ENCODE measurements around the gene GFM1. TPM values are rescaled to one million over a fixed set of nuclear protein-coding genes. Genes with fewer than 3 reads are reported as not detected.

Gene GFM1
- 25.8 and 52.0 TPM in 2 replicates for total RNA-seq (ENCODE audit: low replicate concordance)

- H3K79me2 ChIP-seq (ENCODE audit: low read depth), result peaks cover 22% of the 10 kb centered on the region
- H3K9me3 ChIP-seq (ENCODE audit: low read depth), result no peaks in the 10 kb centered on the region
- no peaks in the 10 kb centered on the region for H3K9me3 Mint-ChIP-seq
- peak within 1 kb of the TSS; percentile 77 for H3K4me2 ChIP-seq
- peak; percentile 94 for DNase-seq (ENCODE audit: low spot score)
- peaks cover 6% of the 10 kb centered on the region for H3K27me3 Mint-ChIP-seq (ENCODE audit: insufficient read depth, low read depth)
- H3K27ac Mint-ChIP-seq, result peak within 1 kb of the TSS; percentile 3
- peak within 1 kb of the TSS; percentile 94 for H3K4me3 Mint-ChIP-seq
- no peaks in the 10 kb centered on the region for H3K27me3 ChIP-seq
- H3K27ac ChIP-seq, result no peak within 1 kb of the TSS
- no peaks in the 10 kb centered on the region for H3K36me3 ChIP-seq
- H3F3A ChIP-seq (ENCODE audit: low read depth), result no peaks in the 10 kb centered on the region
- peaks cover 2% of the 10 kb centered on the region for H3K36me3 Mint-ChIP-seq
- H3K4me1 ChIP-seq, result no peaks in the 10 kb centered on the region
- peaks cover 9% of the 10 kb centered on the region for H3K4me1 Mint-ChIP-seq
- H3K9ac ChIP-seq, result peak within 1 kb of the TSS; percentile 60
- TF ChIP-seq EZH2 (IDR thresholded peaks at IDR 0.05), result no peak
- TF ChIP-seq, protein P1, sequence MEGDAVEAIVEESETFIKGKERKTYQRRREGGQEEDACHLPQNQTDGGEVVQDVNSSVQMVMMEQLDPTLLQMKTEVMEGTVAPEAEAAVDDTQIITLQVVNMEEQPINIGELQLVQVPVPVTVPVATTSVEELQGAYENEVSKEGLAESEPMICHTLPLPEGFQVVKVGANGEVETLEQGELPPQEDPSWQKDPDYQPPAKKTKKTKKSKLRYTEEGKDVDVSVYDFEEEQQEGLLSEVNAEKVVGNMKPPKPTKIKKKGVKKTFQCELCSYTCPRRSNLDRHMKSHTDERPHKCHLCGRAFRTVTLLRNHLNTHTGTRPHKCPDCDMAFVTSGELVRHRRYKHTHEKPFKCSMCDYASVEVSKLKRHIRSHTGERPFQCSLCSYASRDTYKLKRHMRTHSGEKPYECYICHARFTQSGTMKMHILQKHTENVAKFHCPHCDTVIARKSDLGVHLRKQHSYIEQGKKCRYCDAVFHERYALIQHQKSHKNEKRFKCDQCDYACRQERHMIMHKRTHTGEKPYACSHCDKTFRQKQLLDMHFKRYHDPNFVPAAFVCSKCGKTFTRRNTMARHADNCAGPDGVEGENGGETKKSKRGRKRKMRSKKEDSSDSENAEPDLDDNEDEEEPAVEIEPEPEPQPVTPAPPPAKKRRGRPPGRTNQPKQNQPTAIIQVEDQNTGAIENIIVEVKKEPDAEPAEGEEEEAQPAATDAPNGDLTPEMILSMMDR (IDR thresholded peaks at IDR 0.05), result peak; percentile 78
- H2AFZ ChIP-seq (replicated peaks), result peak within 1 kb of the TSS; percentile 97
- H3K4me3 ChIP-seq, result peak within 1 kb of the TSS; percentile 93
- no peaks in the 10 kb centered on the region for H4K20me1 ChIP-seq (ENCODE audit: low read depth)
Observed at GRCh38 chr3:158644345-158644908, at the start of gene GFM1. Gene GFM1, plus strand, starts transcription at chr3:158644527. Its CDS starts 108 bp downstream, at chr3:158644635.

DNA sequence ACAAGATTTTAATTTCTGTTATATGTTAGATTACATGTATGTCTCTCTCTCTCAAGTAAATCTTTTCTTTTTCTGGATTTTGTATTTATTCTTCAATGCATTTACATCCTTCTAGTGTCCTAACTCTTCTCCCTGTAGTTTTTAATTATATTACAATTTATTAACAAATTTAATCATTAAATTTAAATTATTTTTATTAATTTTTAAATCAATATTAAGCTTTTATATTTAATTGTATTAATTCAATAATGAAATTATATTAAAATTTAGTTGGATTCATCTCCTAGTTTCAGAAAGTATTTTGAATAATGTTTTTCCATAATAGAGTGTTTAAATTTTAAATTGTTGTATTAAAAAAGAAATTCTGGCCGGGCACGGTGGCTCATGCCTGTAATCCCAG, 43.5 kb upstream of the GFM1 start:
- Histone ChIP-seq H3K9ac (no peak overlapping the region), H3F3A (ENCODE audit: low read depth) (no peaks in the 10 kb centered on the region), H3K4me3 (no peak overlapping the region), H3K9me3 (ENCODE audit: low read depth) (no peaks in the 10 kb centered on the region), H3K4me1 (no peaks in the 10 kb centered on the region), H3K27ac (no peak overlapping the region), H3K79me2 (ENCODE audit: low read depth) (no peaks in the 10 kb centered on the region), H4K20me1 (ENCODE audit: low read depth) (no peaks in the 10 kb centered on the region), H3K4me2 (no peak overlapping the region), H3K36me3 (no peaks in the 10 kb centered on the region), H3K27me3 (no peaks in the 10 kb centered on the region), H2AFZ (replicated peaks) (no peak overlapping the region)
- H3K4me3 Mint-ChIP-seq, result no peak overlapping the region
- no peaks in the 10 kb centered on the region for H3K27me3 Mint-ChIP-seq (ENCODE audit: insufficient read depth, low read depth)
- H3K4me1 Mint-ChIP-seq, result no peaks in the 10 kb centered on the region
- H3K36me3 Mint-ChIP-seq, result peaks cover 6% of the 10 kb centered on the region
- TF ChIP-seq EZH2 (IDR thresholded peaks at IDR 0.05), result no peak
- TF ChIP-seq, protein P1 (IDR thresholded peaks at IDR 0.05), result no peak
- no peak for TF ChIP-seq EZH2phosphoT487 (IDR thresholded peaks at IDR 0.05)
- no peaks in the 10 kb centered on the region for H3K9me3 Mint-ChIP-seq
- DNase-seq (ENCODE audit: low spot score), result no peak
- H3K27ac Mint-ChIP-seq, result no peak overlapping the region

DNA sequence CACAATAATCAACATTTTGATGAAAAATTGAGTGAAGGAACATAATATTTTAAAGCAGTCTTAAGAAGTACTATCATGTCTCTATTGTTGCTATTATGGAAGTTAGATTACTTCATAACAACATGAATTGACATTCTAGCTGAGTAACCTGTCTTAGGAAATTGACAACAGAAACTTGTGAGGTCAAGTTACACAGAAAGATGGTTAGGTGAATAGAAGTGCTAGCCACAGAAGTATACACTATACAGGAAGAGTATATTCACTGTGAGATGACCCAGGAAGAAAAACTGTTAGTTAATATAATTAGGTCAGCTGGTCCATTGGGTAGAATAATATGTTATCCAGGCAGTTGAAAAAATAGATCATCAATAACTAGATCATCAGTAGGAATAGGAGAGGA, 42.1 kb upstream of the GFM1 start:
- no peak overlapping the region for H3K4me3 Mint-ChIP-seq
- no peak overlapping the region for H3K9ac ChIP-seq
- H3K27ac ChIP-seq, result no peak overlapping the region
- no peak overlapping the region for H3K4me3 ChIP-seq
- no peak overlapping the region for H3K27ac Mint-ChIP-seq
- no peak for DNase-seq (ENCODE audit: low spot score)
- no peaks in the 10 kb centered on the region for H3F3A ChIP-seq (ENCODE audit: low read depth)
- H3K36me3 ChIP-seq, result no peaks in the 10 kb centered on the region
- no peaks in the 10 kb centered on the region for H4K20me1 ChIP-seq (ENCODE audit: low read depth)
- peaks cover 6% of the 10 kb centered on the region for H3K36me3 Mint-ChIP-seq
- no peaks in the 10 kb centered on the region for H3K27me3 Mint-ChIP-seq (ENCODE audit: insufficient read depth, low read depth)
- no peaks in the 10 kb centered on the region for H3K4me1 Mint-ChIP-seq
- no peak for TF ChIP-seq EZH2phosphoT487 (IDR thresholded peaks at IDR 0.05)
- TF ChIP-seq EZH2 (IDR thresholded peaks at IDR 0.05), result no peak
- TF ChIP-seq, protein P1 (IDR thresholded peaks at IDR 0.05), result no peak
- no peaks in the 10 kb centered on the region for H3K79me2 ChIP-seq (ENCODE audit: low read depth)
- no peaks in the 10 kb centered on the region for H3K27me3 ChIP-seq
- H2AFZ ChIP-seq (replicated peaks), result no peak overlapping the region
- no peaks in the 10 kb centered on the region for H3K4me1 ChIP-seq
- H3K9me3 ChIP-seq (ENCODE audit: low read depth), result no peaks in the 10 kb centered on the region
- H3K4me2 ChIP-seq, result no peak overlapping the region
- no peaks in the 10 kb centered on the region for H3K9me3 Mint-ChIP-seq
